GM23338 (cell line): ENCODE measurements around the gene BLOC1S6.

Experiments used
- EZH2 ChIP-seq: fragments of 200-600 bp; sonication (generic); IDR thresholded peaks from one replicate; pipeline ENCODE4 v1.8.0; 2017; ENCODE audit warnings: antibody characterized with exemption, mild to moderate bottlenecking, low read depth; ENCODE audit not compliant: unreplicated experiment
- EZH2phosphoT487 ChIP-seq: fragments of 200-600 bp; sonication (generic); IDR thresholded peaks from one replicate; pipeline ENCODE4 v1.8.1; 2018; ENCODE audit warnings: antibody characterized with exemption; ENCODE audit not compliant: unreplicated experiment
- JUNB ChIP-seq: IDR thresholded peaks from one replicate; pipeline ENCODE4 v1.6.1; 2016; ENCODE audit warnings: antibody characterized with exemption; ENCODE audit not compliant: unreplicated experiment
- NANOG ChIP-seq: IDR thresholded peaks from 2 replicates; pipeline ENCODE4 v1.6.1; 2016; ENCODE audit warnings: antibody characterized with exemption, borderline replicate concordance
- POLR2AphosphoS5 ChIP-seq: IDR thresholded peaks from 2 replicates; pipeline ENCODE4 v1.6.1; 2016; ENCODE audit warnings: antibody characterized with exemption, low read depth
- STAT1 ChIP-seq: IDR thresholded peaks from one replicate; pipeline ENCODE4 v1.6.1; 2016; ENCODE audit warnings: antibody characterized with exemption; ENCODE audit not compliant: unreplicated experiment
- ZNF114 ChIP-seq: fragments of 250-450 bp; sonication (Bioruptor Pico); IDR thresholded peaks from 2 replicates; pipeline ENCODE4 v1.5.0; 2020; ENCODE audit warnings: mild to moderate bottlenecking, moderate library complexity
- TF ChIP-seq, protein P1 (sequence below), 2 experiments: fragments of 200-600 bp in 1 of 2; sonication (generic) in 1 of 2; conservative IDR thresholded peaks; 2 replicates each; pipeline versions ENCODE4 v1.5.1 to v1.6.1; 2016 to 2017; ENCODE audit warnings: antibody characterized with exemption in 2 of 2, low read depth in 2 of 2, mild to moderate bottlenecking in 2 of 2, moderate library complexity in 1 of 2
- TF ChIP-seq, protein P2 (sequence below): IDR thresholded peaks from 2 replicates; pipeline ENCODE4 v1.6.1; 2016; ENCODE audit warnings: antibody characterized with exemption
- TF ChIP-seq, protein P3 (sequence below): IDR thresholded peaks from one replicate; pipeline ENCODE4 v1.6.1; 2018; ENCODE audit warnings: antibody characterized with exemption; ENCODE audit not compliant: unreplicated experiment

DNA sequence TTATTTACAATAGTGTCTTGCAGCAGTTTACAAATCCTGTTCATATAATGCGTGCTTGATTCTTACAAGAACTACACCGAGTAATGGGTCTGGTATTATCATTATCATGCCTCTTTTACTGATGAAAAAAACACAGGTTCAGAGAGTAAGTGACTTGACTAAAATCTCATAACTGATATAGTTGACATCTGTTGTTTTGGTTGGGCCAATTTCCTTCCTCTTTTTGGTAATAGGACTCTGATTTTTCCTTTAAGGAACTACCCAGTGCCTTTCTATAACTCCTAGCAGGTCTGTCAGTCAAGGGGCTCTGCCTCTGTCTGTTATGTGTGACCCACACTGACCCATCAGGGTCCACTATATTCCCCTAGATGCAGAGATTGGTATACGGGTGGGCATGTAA is 14.6 kb upstream of the BLOC1S6 start:
- TF ChIP-seq, protein P1, sequence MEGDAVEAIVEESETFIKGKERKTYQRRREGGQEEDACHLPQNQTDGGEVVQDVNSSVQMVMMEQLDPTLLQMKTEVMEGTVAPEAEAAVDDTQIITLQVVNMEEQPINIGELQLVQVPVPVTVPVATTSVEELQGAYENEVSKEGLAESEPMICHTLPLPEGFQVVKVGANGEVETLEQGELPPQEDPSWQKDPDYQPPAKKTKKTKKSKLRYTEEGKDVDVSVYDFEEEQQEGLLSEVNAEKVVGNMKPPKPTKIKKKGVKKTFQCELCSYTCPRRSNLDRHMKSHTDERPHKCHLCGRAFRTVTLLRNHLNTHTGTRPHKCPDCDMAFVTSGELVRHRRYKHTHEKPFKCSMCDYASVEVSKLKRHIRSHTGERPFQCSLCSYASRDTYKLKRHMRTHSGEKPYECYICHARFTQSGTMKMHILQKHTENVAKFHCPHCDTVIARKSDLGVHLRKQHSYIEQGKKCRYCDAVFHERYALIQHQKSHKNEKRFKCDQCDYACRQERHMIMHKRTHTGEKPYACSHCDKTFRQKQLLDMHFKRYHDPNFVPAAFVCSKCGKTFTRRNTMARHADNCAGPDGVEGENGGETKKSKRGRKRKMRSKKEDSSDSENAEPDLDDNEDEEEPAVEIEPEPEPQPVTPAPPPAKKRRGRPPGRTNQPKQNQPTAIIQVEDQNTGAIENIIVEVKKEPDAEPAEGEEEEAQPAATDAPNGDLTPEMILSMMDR (conservative IDR thresholded peaks at IDR 0.05; ENCODE audit: low read depth in 2 of 2), result no peak
- TF ChIP-seq, protein P2, sequence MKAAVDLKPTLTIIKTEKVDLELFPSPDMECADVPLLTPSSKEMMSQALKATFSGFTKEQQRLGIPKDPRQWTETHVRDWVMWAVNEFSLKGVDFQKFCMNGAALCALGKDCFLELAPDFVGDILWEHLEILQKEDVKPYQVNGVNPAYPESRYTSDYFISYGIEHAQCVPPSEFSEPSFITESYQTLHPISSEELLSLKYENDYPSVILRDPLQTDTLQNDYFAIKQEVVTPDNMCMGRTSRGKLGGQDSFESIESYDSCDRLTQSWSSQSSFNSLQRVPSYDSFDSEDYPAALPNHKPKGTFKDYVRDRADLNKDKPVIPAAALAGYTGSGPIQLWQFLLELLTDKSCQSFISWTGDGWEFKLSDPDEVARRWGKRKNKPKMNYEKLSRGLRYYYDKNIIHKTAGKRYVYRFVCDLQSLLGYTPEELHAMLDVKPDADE, result no peak
- TF ChIP-seq POLR2AphosphoS5 (no peak), EZH2 (no peak), JUNB (no peak), EZH2phosphoT487 (no peak), ZNF114 (CRISPR knock-in tag) (no peak), NANOG (no peak), STAT1 (no peak)
- TF ChIP-seq, protein P3, sequence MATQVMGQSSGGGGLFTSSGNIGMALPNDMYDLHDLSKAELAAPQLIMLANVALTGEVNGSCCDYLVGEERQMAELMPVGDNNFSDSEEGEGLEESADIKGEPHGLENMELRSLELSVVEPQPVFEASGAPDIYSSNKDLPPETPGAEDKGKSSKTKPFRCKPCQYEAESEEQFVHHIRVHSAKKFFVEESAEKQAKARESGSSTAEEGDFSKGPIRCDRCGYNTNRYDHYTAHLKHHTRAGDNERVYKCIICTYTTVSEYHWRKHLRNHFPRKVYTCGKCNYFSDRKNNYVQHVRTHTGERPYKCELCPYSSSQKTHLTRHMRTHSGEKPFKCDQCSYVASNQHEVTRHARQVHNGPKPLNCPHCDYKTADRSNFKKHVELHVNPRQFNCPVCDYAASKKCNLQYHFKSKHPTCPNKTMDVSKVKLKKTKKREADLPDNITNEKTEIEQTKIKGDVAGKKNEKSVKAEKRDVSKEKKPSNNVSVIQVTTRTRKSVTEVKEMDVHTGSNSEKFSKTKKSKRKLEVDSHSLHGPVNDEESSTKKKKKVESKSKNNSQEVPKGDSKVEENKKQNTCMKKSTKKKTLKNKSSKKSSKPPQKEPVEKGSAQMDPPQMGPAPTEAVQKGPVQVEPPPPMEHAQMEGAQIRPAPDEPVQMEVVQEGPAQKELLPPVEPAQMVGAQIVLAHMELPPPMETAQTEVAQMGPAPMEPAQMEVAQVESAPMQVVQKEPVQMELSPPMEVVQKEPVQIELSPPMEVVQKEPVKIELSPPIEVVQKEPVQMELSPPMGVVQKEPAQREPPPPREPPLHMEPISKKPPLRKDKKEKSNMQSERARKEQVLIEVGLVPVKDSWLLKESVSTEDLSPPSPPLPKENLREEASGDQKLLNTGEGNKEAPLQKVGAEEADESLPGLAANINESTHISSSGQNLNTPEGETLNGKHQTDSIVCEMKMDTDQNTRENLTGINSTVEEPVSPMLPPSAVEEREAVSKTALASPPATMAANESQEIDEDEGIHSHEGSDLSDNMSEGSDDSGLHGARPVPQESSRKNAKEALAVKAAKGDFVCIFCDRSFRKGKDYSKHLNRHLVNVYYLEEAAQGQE, result no peak
